A204.1 (cell line): ENCODE results near the gene DDC.

Experiments used
- FAIRE-seq: peaks from 2 replicates; lab custom pipeline; 2012; peaks lifted over from hg19 to GRCh38; lab: Jason Lieb, UNC

The DDC gene

GRCh38 chr7:50564640-50565558 is at the start of gene DDC:
Gene DDC (minus strand): TSS chr7:50565405. CDS start chr7:50544085, 21,320 bp downstream.
- no peak for FAIRE-seq

- FAIRE-seq = no peak
These were observed 48.3 kb upstream of the DDC start for GRCh38 chr7:50613473-50613872.

GRCh38 chr7:50612704-50613103 is 47.5 kb upstream of the DDC start:
- FAIRE-seq = no peak

GRCh38 chr7:50610521-50611277 is 45.5 kb upstream of the DDC start:
- FAIRE-seq = no peak

- FAIRE-seq = no peak
These were observed 43.1 kb upstream of the DDC start for GRCh38 chr7:50608196-50608906.

- no peak for FAIRE-seq
These were observed 42.4 kb upstream of the DDC start for GRCh38 chr7:50607524-50608125.

- no peak for FAIRE-seq
These were observed 39.9 kb upstream of the DDC start for GRCh38 chr7:50605059-50605458.

GRCh38 chr7:50603287-50603686 is 38.1 kb upstream of the DDC start:
- FAIRE-seq = no peak

GRCh38 chr7:50599385-50599784 is 34.2 kb upstream of the DDC start:
- FAIRE-seq = no peak

- no peak for FAIRE-seq
These were observed 33.5 kb upstream of the DDC start for GRCh38 chr7:50598460-50599343.

GRCh38 chr7:50596484-50596883 is 31.3 kb upstream of the DDC start:
- no peak for FAIRE-seq

GRCh38 chr7:50595491-50596102 is 30.4 kb upstream of the DDC start:
- FAIRE-seq = no peak

- FAIRE-seq = no peak
These were observed 29.7 kb upstream of the DDC start for GRCh38 chr7:50594734-50595485.

GRCh38 chr7:50594136-50594535 is 28.9 kb upstream of the DDC start:
- no peak for FAIRE-seq

- FAIRE-seq = no peak
These were observed 27.7 kb upstream of the DDC start for GRCh38 chr7:50592940-50593339.

- FAIRE-seq = no peak
These were observed 26.6 kb upstream of the DDC start for GRCh38 chr7:50591480-50592438.

- no peak for FAIRE-seq
These were observed 25.9 kb upstream of the DDC start for GRCh38 chr7:50591098-50591479.

GRCh38 chr7:50590535-50590934 is 25.3 kb upstream of the DDC start:
- no peak for FAIRE-seq

- no peak for FAIRE-seq
These were observed 24.2 kb upstream of the DDC start for GRCh38 chr7:50589364-50589763.
